ENCODE measurements around the gene TAF3.

TAF3 gene

DNA sequence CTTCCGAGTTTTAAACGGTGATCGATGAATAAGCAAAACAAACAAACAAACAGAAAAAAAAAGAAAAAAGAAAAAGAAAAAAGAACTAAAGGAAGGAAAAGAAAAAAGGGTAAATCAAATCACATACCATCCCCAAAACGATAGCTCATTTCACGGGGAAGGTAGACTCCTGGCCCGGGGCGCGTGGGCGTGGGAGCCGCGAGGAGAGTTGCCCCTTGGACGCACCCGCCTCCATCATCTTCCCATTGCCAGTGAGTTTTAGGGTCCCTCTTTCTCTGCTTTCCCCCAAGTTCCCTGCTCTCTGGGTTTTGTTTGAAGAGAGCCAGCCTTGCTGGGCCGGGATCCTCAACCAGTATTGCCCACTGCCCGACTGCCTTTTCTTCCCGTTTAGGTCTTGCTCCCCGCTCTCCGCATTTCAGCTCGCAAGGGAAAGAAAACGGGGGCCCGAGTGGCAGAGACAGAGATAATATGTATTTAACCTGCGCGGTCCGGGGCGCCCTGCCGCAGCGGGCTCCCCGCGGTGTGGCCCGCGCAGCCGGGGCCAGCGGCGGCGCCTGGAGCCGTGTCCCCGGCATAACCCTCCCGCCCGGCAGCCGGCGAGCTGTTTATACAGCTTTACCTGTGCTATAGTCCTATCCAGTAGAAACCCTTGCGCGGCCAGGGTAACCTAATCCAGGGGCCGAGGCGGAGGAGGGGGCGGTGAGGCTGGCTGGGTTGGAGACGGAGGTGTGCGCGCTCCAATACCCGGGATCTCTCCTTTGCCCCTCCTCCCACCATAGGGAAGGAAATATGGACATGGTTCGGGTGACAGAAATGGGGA is 230.9 kb downstream of the TAF3 start:
- DNase-seq, result no peak

DNA sequence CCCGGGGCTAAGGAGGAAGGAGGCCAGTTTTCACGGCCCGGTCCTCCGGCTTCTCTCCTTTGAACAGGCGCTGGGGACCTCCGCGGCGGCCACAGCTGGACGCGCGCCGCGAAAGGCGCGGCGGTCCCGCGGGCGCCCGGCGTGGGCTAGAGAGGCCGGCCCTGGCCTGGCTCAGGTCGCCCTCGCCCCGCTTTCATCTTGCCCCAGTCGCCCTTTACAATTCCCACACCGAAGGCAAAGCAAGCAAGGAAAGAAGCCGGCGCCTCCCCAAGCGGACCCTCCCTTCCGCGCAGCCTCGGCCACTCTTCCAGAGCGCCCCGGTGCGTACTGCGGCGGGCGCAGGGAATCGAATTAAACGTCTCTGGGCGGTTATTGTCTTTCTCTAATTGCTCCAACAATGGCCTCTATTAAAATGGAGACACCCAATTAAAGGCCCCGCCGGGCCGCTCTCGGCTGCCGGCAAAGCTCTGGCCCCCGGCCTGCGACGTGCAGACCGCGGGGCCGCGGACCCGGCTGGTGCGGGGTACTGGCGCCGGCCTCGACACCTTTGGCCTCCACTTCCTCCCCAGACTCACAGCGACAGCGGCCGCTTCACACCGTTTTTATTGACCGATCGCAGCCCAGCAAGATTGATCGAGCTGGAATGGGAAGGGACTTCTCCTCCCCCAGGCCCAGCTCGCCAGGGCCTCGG is 231.7 kb downstream of the TAF3 start:
- DNase-seq, result no peak

GRCh38 chr10:8050556-8051108 is 232.3 kb downstream of the TAF3 start:
- DNase-seq, result peak; percentile 17

- DNase-seq, result no peak
Measured at GRCh38 chr10:8051109-8051821, 233.0 kb downstream of the TAF3 start.

GRCh38 chr10:8051851-8052257 is 233.5 kb downstream of the TAF3 start:
- DNase-seq, result no peak

DNA sequence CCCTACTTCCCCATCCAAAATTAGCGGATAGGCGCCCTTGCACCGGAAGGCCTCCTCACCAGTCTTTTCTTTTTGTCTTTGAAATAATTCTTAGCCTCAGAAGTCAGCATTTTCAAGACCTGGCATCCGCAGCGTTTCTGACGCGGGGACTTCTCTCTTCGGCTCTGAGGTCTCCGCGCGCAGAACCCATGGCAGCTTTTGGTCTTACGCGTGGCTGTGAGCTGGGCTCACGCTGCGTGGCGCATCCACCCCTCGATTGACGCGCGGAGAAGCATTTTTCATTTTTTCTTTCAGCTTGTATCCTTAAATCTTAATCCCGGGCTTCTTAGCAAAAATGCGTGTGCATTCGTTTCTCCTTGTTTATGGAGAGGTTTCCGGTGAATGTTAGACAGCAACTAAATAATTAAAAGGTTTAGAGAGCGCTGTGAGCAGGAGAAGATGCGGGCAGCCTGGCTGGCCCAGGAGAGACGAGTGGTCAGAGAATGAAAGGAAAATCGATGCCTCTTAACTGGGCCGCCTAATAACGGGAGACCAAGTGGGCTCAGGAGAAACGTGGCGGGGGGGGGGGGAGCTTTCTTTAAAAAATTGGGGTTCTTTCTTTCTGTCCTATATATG is 234.1 kb downstream of the TAF3 start:
- no peak for DNase-seq

DNA sequence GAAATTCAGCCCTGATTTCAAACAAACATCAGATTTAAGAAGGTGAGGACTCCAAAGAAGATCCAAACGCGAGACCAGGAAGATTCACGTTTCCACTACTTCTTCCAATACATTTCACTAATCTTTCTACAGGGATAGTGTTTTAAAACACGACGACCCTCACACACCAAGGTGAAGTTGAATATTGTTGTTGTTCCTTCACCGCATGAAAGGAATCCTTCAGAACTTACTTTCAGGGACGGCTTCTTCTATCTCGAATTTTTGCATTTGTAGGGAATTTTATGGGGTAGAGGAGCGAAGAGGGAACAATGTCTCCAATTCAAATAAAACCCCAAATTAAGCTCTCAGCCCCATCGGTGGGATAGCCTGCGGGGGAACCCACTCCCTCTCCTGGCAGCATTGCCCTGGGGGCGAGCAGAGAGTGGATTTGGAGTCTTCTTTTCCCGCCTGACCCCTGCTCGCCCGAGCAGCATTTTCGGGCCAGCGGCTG is 234.7 kb downstream of the TAF3 start:
- DNase-seq, result no peak

DNA sequence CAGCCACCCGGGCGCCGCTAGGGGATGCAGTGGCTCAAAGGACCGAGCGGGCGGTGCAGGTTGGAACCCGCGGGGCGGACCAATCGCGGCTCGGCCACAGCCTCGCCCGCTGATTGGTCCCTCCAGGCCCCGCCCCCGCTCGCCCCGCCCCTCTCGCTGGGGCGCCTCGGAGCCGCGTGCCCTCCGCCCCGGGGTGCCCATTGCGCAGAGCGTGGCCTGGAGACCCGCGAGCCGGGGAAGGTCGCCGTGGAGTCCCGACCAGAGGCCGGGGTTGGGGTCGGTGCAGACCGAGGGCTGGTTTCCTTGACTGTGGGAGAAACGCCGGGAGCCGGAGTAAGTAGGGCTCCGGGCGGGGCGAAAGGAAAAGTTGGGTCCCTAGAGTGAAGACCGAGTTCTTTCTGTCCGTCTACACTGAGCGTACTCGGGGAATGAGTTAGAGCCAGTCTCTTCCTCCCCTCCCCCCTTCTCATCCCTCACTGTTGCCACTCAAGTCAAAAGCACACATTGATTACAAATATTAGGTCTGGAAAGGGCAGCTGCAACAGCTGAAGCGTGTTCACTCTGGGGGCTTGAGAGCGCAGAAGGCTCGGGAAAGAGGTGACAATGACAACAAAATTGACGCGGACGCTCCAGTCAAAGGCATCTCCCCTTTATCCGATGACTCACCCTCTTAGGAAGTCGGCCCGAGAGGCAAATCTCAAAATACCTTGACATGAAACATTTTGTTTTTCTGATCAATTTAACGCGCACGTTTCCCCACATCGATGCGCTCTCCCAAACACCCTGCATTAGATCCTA is 235.3 kb downstream of the TAF3 start:
- peak; percentile 86 for DNase-seq

DNA sequence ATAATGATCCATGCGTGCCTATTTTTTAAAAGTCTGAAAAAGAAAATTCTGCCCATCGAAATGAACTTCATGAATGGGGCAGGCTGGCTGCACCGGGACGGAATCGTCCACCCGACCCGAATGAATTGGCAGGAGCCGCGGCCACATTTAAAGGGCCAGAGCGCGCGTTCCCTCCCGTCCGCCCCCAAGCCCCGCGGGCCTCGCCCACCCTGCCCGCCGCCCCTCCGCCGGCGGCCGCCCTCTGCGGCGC is 235.9 kb downstream of the TAF3 start:
- DNase-seq, result no peak

- DNase-seq, result peak; percentile 67
Measured at GRCh38 chr10:8054494-8055407, 236.4 kb downstream of the TAF3 start, which contains the start of gene GATA3. GATA3 (plus strand) TSS chr10:8054688; CDS start chr10:8055656, 968 bp downstream.

- peak; percentile 31 for DNase-seq
Measured at GRCh38 chr10:8055420-8056349, 237.4 kb downstream of the TAF3 start.

- no peak for DNase-seq
Measured at GRCh38 chr10:8056378-8056777, 238.1 kb downstream of the TAF3 start.

DNA sequence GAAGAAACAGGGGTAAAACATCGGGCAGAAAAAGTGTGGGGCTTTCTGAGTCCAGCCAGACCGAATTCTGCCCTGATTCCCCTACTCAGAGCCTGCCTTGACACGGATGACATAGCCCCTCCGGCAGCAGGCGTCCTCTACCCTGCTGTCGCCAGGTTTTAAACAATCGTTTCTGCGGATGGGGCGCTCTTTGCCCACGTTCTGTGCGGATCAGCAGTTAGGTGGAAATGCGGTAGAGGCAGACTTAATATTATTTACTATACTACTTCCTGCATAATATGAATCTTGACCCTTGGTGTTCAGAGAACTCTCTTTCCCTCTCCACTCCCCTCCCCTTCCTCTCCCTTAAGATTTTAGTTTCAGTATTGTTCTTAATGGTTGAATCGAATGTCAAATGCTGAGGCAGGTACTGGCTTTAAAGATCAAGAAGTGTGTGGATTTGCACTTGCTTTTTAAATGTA is 238.6 kb downstream of the TAF3 start:
- no peak for DNase-seq

DNA sequence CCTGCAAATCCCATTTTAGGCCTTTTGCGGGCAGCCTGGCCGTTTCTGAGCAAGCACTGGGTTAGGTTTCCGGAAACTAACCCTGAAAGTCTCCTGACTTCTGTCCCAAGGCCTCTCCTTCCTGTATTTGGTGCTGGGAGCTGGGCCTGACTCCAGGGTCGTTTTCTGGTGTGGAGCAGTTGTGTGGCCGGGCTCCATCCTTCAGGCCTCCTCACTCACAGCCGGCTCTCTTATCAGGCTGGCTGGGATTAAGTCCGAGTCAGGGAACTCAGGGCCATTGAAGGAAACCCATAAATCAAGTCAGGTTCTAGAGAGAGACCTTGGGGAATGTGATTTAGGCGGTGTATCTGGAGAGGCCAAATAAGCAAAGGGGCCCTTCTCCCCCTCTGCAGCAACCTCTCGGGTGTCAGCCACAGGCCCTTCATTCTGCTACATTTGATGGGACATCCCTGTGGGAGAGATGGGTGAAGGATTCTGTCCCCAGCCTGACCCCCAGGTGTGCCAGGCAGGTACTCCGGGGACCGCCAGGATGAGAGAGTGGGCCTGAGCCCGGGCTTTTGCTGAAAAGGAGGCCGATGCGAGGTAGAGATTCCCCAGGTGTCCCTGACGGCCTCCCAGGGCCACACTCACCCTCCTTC is 239.4 kb downstream of the TAF3 start:
- no peak for DNase-seq

GRCh38 chr10:8058274-8059111 is 240.2 kb downstream of the TAF3 start:
- DNase-seq, result no peak

GRCh38 chr10:8059191-8059936 is 241.1 kb downstream of the TAF3 start:
- DNase-seq, result no peak

DNA sequence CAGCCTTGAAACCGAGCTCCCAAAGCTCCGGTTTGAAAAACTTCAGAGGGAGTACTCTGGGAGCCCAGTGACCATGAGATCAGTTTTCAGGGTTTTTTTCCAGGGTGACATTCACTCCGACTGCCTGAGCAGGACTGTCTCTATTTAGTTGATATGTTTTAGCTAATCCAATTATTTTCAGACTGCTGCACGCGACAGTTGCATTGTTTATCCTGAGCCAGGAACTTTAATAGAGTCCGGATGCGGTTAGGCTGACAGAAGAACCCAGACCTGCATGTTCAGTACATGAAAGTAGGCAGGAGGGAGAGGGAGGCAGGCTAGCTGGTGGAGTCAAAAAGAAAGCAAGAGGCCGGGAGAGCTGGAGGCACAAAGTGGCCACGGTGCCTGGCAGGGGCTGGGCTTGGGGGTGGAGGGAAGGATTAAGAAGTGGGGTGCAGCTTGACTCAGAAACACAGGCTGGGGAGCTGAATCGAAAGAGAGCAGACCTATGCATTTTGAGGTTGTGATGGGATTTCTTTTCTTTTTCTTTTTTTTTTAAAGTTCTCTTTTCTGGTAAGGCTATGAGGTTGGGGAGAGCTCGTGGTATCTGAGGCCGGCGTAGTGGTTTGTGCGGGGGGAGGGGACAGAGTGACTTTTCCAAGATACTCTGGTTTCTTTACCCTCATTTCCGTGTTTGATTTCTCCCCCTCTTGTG is 241.9 kb downstream of the TAF3 start:
- DNase-seq, result no peak

All from activated gamma-delta T cell (primary cell).